HG03575 (cell line): ENCODE measurements around the gene PDZD4.

Experiments
- ATAC-seq: cut with Tn5 transposase; IDR thresholded peaks from one replicate; pipeline ENCODE4 v1.9.1; 2021; ENCODE audit not compliant: unreplicated experiment, insufficient number of reproducible peaks, low FRiP score; ENCODE audit errors: extremely low read depth

The PDZD4 gene

DNA sequence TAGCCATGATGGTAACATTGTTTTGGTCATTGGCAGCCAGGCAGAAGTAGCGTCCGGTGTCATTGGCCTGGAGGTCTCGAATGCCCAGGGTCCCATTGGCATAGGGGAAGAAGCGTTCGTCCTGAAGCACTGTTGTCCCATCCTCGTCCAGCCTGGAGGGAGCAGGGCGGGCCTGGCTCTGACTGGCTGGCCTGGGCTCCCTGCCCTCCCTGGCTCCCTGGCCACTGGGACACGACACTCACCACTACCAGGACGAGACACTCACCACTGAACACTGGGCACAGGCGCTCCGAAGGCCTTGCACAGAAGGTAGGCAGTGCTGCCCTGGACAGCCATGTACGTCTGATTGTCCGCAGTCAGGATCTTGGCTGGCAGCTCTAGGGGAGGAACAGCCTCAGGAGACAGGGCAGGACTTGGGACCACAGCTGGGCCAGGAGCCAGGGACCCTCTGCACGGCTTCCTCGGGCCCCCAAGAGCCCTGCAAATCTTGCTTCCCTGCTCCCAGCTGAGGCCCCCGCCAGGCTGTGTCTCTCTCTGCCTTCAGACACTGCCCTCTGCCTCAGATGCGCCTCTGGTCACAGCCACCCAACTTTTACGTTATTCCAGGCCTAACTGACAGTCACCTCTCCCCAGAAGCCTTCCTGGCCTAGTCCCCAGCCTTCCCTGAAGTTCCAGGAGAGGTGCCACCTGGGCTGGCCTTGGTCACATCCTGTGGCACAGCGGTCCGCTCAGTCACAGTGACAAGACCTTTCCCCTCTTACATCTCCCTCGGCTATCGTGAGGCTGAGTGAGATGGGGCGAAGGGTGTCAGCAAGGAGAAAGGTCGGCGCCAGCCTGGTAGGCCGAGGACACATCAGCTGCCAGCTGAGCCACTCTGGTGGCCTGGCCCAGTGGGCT, 38.5 kb upstream of the PDZD4 start:
- no peak for ATAC-seq

GRCh38 chrX:153867671-153868070, 37.3 kb upstream of the PDZD4 start:
- ATAC-seq = no peak

- ATAC-seq = no peak
These were observed 36.8 kb upstream of the PDZD4 start for GRCh38 chrX:153867139-153867538.

DNA sequence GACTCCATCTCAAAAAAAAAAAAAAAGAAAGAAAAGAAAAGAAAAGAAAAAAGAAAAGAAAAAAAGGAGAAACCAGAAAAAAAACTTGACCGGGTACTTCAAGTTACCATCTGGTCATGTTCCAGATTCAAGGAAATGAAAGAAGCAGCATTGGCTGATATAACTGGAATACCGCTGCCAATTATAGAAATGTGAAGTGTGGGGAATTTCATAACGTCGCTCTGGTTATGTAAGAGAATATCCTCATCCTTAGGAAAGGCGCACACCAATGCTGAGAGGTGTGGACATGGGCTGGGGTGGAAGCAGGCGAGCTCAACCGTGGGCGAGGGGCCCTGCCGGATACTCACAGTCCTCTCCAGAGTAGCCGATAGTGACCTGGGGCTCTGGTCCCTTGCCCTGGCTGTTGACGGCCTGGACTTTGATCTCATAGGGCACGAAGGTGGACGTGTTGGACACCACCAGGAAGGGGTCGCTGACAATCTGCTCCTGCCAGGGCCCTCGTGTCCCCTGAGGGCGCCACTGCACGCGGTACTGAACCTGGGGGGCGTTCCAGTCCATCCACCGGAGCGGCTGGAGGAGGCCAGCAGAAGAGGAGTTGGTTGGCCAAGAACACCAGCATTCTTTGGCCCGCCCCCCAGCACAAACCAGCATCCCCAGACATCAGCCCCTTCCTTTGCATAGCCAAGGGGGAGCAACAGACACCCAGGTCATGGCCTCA, 36.1 kb upstream of the PDZD4 start:
- ATAC-seq = no peak

GRCh38 chrX:153865685-153866084, 35.3 kb upstream of the PDZD4 start:
- no peak for ATAC-seq

DNA sequence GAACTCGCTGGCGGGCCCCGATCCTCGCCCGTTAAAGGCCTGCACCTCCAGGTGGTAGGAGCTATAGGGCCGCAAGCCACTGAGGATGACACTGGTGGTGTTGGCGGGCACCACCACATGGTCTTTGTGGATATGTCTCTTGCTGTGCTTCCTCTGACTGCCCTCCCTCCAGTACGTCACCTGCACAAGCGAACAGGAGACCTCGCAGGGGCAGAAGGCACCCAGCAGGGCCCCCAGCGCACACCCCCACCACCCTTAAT, 34.9 kb upstream of the PDZD4 start:
- ATAC-seq = no peak

DNA sequence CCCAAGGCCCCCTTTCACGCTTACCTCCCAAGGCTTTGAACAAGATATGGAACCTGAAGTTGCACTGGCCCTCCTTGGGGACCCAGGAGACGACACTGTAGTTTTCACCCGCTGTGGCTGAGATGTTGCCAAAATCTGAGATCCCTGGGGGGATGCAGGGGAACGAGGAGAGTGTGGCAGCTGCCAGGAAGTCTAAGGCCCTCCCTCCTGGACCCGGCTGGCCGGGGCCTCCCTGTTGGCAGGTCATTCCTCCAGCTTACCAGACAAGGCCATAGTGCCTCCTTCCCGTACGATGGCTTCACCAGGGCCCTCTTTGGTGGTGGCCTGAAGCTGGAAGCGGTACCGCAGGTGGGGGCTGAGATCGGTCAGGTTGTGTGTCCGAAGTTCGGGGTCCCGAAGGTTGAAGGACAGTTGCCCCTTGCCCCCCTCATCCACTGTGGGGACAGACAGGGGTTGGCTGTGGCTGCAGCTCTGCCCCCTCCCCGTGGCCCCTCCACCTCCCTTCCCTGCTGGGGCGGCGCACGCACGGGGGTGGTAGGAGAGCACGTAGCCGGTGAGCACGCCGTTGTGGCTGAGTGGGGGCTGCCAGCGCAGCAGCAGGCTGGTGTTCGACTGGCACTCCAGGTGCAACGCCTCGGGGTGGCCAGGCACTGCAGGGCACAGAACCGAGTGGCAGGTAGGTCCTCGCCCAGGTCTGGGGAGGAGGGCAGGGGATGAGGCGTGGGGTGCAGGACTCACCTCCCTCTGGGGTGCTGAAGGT, 34.4 kb upstream of the PDZD4 start:
- no peak for ATAC-seq

DNA sequence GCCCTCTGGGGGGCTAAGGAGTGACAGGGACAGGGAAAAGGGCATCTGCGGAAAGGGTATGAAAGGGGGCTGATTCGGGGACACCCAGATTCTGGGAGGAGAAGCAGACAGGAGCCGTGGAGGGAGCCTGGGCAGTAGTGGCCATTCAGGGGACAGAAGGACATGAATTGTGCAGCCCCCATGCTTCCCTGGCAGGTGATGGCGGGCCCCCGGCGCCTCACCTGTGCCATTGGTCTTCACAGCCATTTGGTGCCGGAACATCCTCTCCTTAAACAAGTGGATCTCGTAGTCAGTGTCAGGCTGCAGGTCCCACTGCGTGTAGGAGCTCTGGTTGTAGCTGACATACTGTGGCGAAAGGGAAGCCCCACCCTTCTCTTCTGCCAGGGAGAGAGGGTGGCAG, 33.8 kb upstream of the PDZD4 start:
- no peak for ATAC-seq

- no peak for ATAC-seq
These were observed 33.1 kb upstream of the PDZD4 start for GRCh38 chrX:153863251-153863991.

GRCh38 chrX:153862369-153863250, 32.3 kb upstream of the PDZD4 start:
- ATAC-seq = no peak

- ATAC-seq = no peak
These were observed 31.5 kb upstream of the PDZD4 start for GRCh38 chrX:153861733-153862310.

GRCh38 chrX:153861151-153861550, 30.8 kb upstream of the PDZD4 start:
- no peak for ATAC-seq

GRCh38 chrX:153857348-153857903, 27.1 kb upstream of the PDZD4 start:
- no peak for ATAC-seq

- no peak for ATAC-seq
These were observed 24.4 kb upstream of the PDZD4 start for GRCh38 chrX:153854702-153855101.

GRCh38 chrX:153853902-153854267, 23.5 kb upstream of the PDZD4 start:
- no peak for ATAC-seq

- no peak for ATAC-seq
These were observed 23.0 kb upstream of the PDZD4 start for GRCh38 chrX:153853180-153853901.

- no peak for ATAC-seq
These were observed 21.6 kb upstream of the PDZD4 start for GRCh38 chrX:153851981-153852380.
